H9 (cell line): ENCODE data around the gene CFAP299. TPM values are rescaled to one million over a fixed set of nuclear protein-coding genes. Genes with fewer than 3 reads are reported as not detected.

ENCODE experiments used
- DNase-seq: peaks from one replicate; pipeline ENCODE4 v3.0.0-alpha.2; 2017
- H2AFZ ChIP-seq: one replicate; pipeline ENCODE4 v1.6.1; 2013; ENCODE audit warnings: mild to moderate bottlenecking, low read length, control low read depth, moderate library complexity
- H2AK5ac ChIP-seq: 2 replicates; pipeline ENCODE4 v1.6.1; 2013; ENCODE audit warnings: low read length, control low read depth, mixed read lengths; ENCODE audit not compliant: insufficient read length
- H2BK120ac ChIP-seq: one replicate; pipeline ENCODE4 v1.6.1; 2013; ENCODE audit warnings: low read depth, mild to moderate bottlenecking, low read length, control low read depth, inconsistent platforms; ENCODE audit not compliant: poor library complexity, severe bottlenecking
- H2BK12ac ChIP-seq: 2 replicates; pipeline ENCODE4 v1.6.1; 2013; ENCODE audit warnings: low read length, control low read depth, mixed read lengths, low read depth; ENCODE audit not compliant: insufficient read length
- H2BK15ac ChIP-seq: 2 replicates; pipeline ENCODE4 v1.6.1; 2013; ENCODE audit warnings: low read depth, low read length, control low read depth
- H2BK20ac ChIP-seq: one replicate; pipeline ENCODE4 v1.6.1; 2013; ENCODE audit warnings: low read depth, mild to moderate bottlenecking, low read length, control low read depth, inconsistent platforms; ENCODE audit not compliant: poor library complexity, severe bottlenecking
- H2BK5ac ChIP-seq: 2 replicates; pipeline ENCODE4 v1.6.1; 2013; ENCODE audit warnings: low read length, control low read depth, mixed read lengths; ENCODE audit not compliant: insufficient read length
- H3K14ac ChIP-seq: 2 replicates; pipeline ENCODE4 v1.6.1; 2013; ENCODE audit warnings: low read length, control low read depth; ENCODE audit not compliant: insufficient read depth
- H3K18ac ChIP-seq: 2 replicates; pipeline ENCODE4 v1.6.1; 2013; ENCODE audit warnings: low read depth, mild to moderate bottlenecking, mixed read lengths, low read length, control low read depth; ENCODE audit not compliant: insufficient read length
- H3K23ac ChIP-seq: 2 replicates; pipeline ENCODE4 v1.6.1; 2013; ENCODE audit warnings: low read length, control low read depth, mixed read lengths, low read depth; ENCODE audit not compliant: insufficient read length
- H3K23me2 ChIP-seq: 2 replicates; pipeline ENCODE4 v1.6.1; 2013; ENCODE audit warnings: low read depth, mild to moderate bottlenecking, mixed read lengths, low read length, control low read depth; ENCODE audit not compliant: insufficient read length, poor library complexity, severe bottlenecking
- H3K27ac ChIP-seq: 2 replicates; pipeline ENCODE4 v1.5.1; 2013; ENCODE audit warnings: low read length, control low read depth, mixed read lengths, low read depth; ENCODE audit not compliant: insufficient read length
- H3K27me3 ChIP-seq: 2 replicates; pipeline ENCODE4 v1.6.1; 2013; ENCODE audit warnings: low read length, control low read depth, inconsistent platforms; ENCODE audit not compliant: insufficient read depth
- H3K4ac ChIP-seq: 2 replicates; pipeline ENCODE4 v1.6.1; 2013; ENCODE audit warnings: low read depth, mild to moderate bottlenecking, control low read depth, inconsistent platforms, low read length, moderate library complexity
- H3K4me1 ChIP-seq: 2 replicates; pipeline ENCODE4 v1.6.1; 2013; ENCODE audit warnings: low read length, control low read depth, inconsistent platforms; ENCODE audit not compliant: insufficient read depth
- H3K4me2 ChIP-seq: 2 replicates; pipeline ENCODE4 v1.6.1; 2013; ENCODE audit warnings: low read length, control low read depth, mixed read lengths; ENCODE audit not compliant: insufficient read length, insufficient read depth
- H3K56ac ChIP-seq: 2 replicates; pipeline ENCODE4 v1.6.1; 2013; ENCODE audit warnings: low read depth, mild to moderate bottlenecking, mixed read lengths, low read length, control low read depth; ENCODE audit not compliant: insufficient read length
- H3K79me1 ChIP-seq: 2 replicates; pipeline ENCODE4 v1.6.1; 2013; ENCODE audit warnings: low read depth, mild to moderate bottlenecking, moderate library complexity, low read length, control low read depth, inconsistent platforms; ENCODE audit not compliant: insufficient read depth, poor library complexity, severe bottlenecking
- H3K79me2 ChIP-seq: 2 replicates; pipeline ENCODE4 v1.6.1; 2013; ENCODE audit warnings: low read length, control low read depth, inconsistent platforms; ENCODE audit not compliant: insufficient read depth
- H3K9ac ChIP-seq: 2 replicates; pipeline ENCODE4 v1.6.1; 2013; ENCODE audit warnings: low read length, control low read depth, mixed read lengths; ENCODE audit not compliant: insufficient read length; ENCODE audit errors: extremely low read depth
- H3K9me3 ChIP-seq: one replicate; pipeline ENCODE4 v1.6.1; 2013; ENCODE audit warnings: low read depth, low read length, inconsistent platforms; ENCODE audit not compliant: control insufficient read depth
- H3T11ph ChIP-seq: one replicate; pipeline ENCODE4 v1.6.1; 2013; ENCODE audit warnings: mild to moderate bottlenecking, low read length, control low read depth, inconsistent platforms
- H4K20me1 ChIP-seq: one replicate; pipeline ENCODE4 v1.6.1; 2013; ENCODE audit not compliant: control insufficient read depth, insufficient read length, insufficient read depth
- H4K5ac ChIP-seq: 2 replicates; pipeline ENCODE4 v1.6.1; 2013; ENCODE audit warnings: low read depth, mild to moderate bottlenecking, mixed read lengths, low read length, control low read depth; ENCODE audit not compliant: insufficient read length
- H4K8ac ChIP-seq: replicated peaks from 2 replicates; pipeline ENCODE4 v1.6.1; 2013; ENCODE audit warnings: low read length, control low read depth, mixed read lengths, low read depth; ENCODE audit not compliant: insufficient read length
- H4K91ac ChIP-seq: 2 replicates; pipeline ENCODE4 v1.6.1; 2013; ENCODE audit warnings: low read depth, mild to moderate bottlenecking, moderate library complexity, mixed read lengths, low read length, control low read depth; ENCODE audit not compliant: insufficient read length
- H3K27ac Mint-ChIP-seq, 3 experiments: 2 replicates in 2 of 3; 3 replicates in 1 of 3; pipeline ENCODE4 v1.8.0; 2020 to 2021; ENCODE audit warnings: mixed read lengths in 3 of 3, mild to moderate bottlenecking in 1 of 3, moderate library complexity in 1 of 3
- H3K27me3 Mint-ChIP-seq: 2 replicates; pipeline ENCODE4 v1.8.0; 2021; ENCODE audit warnings: low read depth, mild to moderate bottlenecking, moderate library complexity, mixed read lengths
- H3K36me3 Mint-ChIP-seq, 3 experiments: 2 replicates in 2 of 3; 3 replicates in 1 of 3; pipeline ENCODE4 v1.8.0; 2020 to 2021; ENCODE audit warnings: low read depth in 3 of 3, mixed read lengths in 3 of 3; ENCODE audit not compliant: insufficient read depth in 1 of 3
- H3K4me1 Mint-ChIP-seq, 2 experiments: 2 replicates each; pipeline ENCODE4 v1.8.0; 2020; ENCODE audit warnings: mixed read lengths in 2 of 2
- H3K4me3 Mint-ChIP-seq, 2 experiments: 2 replicates in 1 of 2; 3 replicates in 1 of 2; pipeline ENCODE4 v1.8.0; 2020 to 2021; ENCODE audit warnings: mild to moderate bottlenecking in 2 of 2, mixed read lengths in 2 of 2, moderate library complexity in 1 of 2
- H3K9me3 Mint-ChIP-seq, 2 experiments: 2 replicates in 1 of 2; 3 replicates in 1 of 2; pipeline ENCODE4 v1.8.0; 2020; ENCODE audit warnings: mild to moderate bottlenecking in 2 of 2, mixed read lengths in 2 of 2, moderate library complexity in 1 of 2
- CTCF ChIP-seq: fragments of 200-600 bp; sonication (generic); conservative IDR thresholded peaks from 3 replicates; pipeline ENCODE4 v1.8.0; 2021; ENCODE audit warnings: antibody characterized with exemption, mild to moderate bottlenecking
- WGBS: extraction: QIAGEN DNeasy Blood & Tissue Kit; methylation state at CpG from one replicate; pipeline ENCODE4 v1.1.7; 2013; ENCODE audit warnings: missing lambda C conversion rate, low lambda C conversion rate, mixed read lengths; ENCODE audit not compliant: insufficient read length; ENCODE audit errors: extremely low coverage; 5-methylcytosine and 5-hydroxymethylcytosine counted together
- total RNA-seq: library from RNA; stranded (reverse); gene quantifications from 2 replicates; pipeline ENCODE4 v1.2.1, GENCODE V29; 2021

CFAP299 gene
- total RNA-seq, 1 experiment from 2014 or later = not detected

- no peak for TF ChIP-seq CTCF
- Histone ChIP-seq H3K79me1 (no peaks in the 10 kb centered on the region), H2BK15ac (no peak overlapping the region), H3K18ac (no peak overlapping the region), H3T11ph (no peak overlapping the region), H2BK120ac (no peak overlapping the region), H3K27me3 (no peaks in the 10 kb centered on the region), H3K56ac (no peak overlapping the region), H4K8ac (no peak overlapping the region), H4K91ac (no peak overlapping the region), H2BK20ac (no peak overlapping the region), H3K4ac (no peak overlapping the region), H2AFZ (no peak overlapping the region), H3K4me2 (no peak overlapping the region), H3K27ac (no peak overlapping the region), H3K23me2 (no peaks in the 10 kb centered on the region), H2AK5ac (no peak overlapping the region), H3K4me1 (no peaks in the 10 kb centered on the region), H4K5ac (no peak overlapping the region), H3K79me2 (no peaks in the 10 kb centered on the region), H3K9me3 (no peaks in the 10 kb centered on the region), H2BK5ac (no peak overlapping the region), H2BK12ac (no peak overlapping the region), H3K23ac (no peak overlapping the region), H3K14ac (no peak overlapping the region), H4K20me1 (no peaks in the 10 kb centered on the region), H3K9ac (no peak overlapping the region)
- no peak overlapping the region for H3K4me3 Mint-ChIP-seq
- no peak for DNase-seq
- no peak overlapping the region; a peak in 1 of 7 replicates for H3K27ac Mint-ChIP-seq
- no CpG with 5 or more reads among the region's 2 CpGs for WGBS
- no peaks in the 10 kb centered on the region for H3K9me3 Mint-ChIP-seq
- no peaks in the 10 kb centered on the region for H3K27me3 Mint-ChIP-seq
- no peaks in the 10 kb centered on the region for H3K36me3 Mint-ChIP-seq
- no peaks in the 10 kb centered on the region for H3K4me1 Mint-ChIP-seq
Observed at GRCh38 chr4:80409809-80410208, 74.3 kb downstream of the CFAP299 start.
